Measurements from ENCODE around the gene KAT2B. TPM values are rescaled to one million over a fixed set of nuclear protein-coding genes. Genes with fewer than 3 reads are reported as not detected.
A peak's percentile ranks its signal among the peaks of the same experiment; 100 is the strongest.
"Not testable (repeated sequence)": the region's sequence is repeated elsewhere in the genome, so short reads cannot be mapped to it uniquely, and the experiment has no call there.

KAT2B gene
- total and polyA plus RNA-seq, 9 donors: 13.4 to 22.9 (median 17.2) TPM

DNA sequence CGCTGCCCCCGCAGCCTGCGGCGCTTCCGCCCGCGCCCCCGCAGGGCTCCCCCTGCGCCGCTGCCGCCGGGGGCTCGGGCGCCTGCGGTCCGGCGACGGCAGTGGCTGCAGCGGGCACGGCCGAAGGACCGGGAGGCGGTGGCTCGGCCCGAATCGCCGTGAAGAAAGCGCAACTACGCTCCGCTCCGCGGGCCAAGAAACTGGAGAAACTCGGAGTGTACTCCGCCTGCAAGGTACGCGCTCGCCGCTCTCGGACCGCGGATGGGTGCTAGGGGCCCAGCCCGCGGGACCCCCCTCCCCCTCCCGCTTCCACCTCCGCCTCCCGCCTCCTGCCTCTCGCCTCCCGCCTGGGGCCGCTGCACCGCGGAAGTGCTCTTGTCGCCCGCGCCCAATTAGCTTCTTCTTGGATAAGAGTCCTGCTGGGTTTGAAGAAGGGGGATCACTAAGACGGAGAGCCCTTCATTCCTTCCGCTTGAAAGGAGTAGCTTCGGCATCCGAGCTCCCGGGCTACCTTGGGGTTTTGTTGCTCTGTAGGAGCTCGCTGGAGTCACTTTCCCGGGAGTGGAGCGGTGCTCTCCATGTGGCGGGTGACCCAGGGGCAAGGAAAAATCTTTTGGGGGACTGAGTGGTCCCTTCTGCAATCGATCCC, 426 bp downstream of the KAT2B start:
- Histone ChIP-seq H3K27me3 (ENCODE audit: control insufficient read depth, insufficient read depth, low read length) (no peaks in the 10 kb centered on the region), H3K4me1 (ENCODE audit: control insufficient read depth, insufficient read depth, low read length) (peaks cover 27% of the 10 kb centered on the region), H3K4me3 (ENCODE audit: low read length) (peak overlapping the region; percentile 87), H3K27ac (ENCODE audit: low read length) (peak overlapping the region; percentile 94), H3K9me3 (replicated peaks; ENCODE audit: control insufficient read depth, low read depth, low read length) (no peaks in the 10 kb centered on the region), H3K36me3 (ENCODE audit: control insufficient read depth, insufficient read depth, low read length) (no peaks in the 10 kb centered on the region)
- under 1% methylated on average over 63 of the region's 64 CpGs for whole genome bisulfite sequencing (ENCODE audit: insufficient coverage)
- peak; percentile 90 for DNase-seq

DNA sequence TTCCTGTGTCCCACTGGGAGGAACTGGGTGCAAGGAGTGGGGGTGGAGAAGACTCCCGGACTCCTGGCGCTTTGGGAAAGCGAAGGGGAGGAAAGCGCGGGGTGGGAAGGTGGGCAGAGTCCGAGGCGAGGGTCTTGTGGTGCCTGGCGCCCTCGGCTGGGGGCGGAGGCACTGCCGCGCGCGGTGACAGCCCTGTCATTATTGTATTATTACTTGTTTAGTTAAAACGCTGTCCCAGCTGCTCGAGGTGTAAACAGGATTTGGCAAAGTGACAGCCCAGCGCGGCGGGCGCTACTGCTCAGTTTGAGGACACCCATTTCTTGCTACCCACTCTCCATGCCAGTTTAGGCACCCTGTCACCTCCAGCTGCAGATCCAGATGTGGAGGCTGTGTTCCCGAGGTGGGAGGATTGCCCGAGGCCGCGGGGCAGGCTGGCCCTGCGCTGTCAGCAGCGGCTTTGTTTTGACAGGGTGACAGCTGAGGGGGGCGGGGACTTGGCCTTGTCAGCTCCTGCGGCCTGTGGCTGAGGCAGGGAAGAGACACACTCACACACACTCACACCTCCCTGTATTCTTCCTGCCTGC, 1.0 kb downstream of the KAT2B start:
- peak; percentile 93 for DNase-seq
- WGBS (ENCODE audit: insufficient coverage): 0% methylated on average over 11 of the region's 28 CpGs
- Histone ChIP-seq H3K4me1 (ENCODE audit: control insufficient read depth, insufficient read depth, low read length) (peaks cover 27% of the 10 kb centered on the region), H3K4me3 (ENCODE audit: low read length) (peak overlapping the region; percentile 87), H3K27ac (ENCODE audit: low read length) (peak overlapping the region; percentile 94), H3K36me3 (ENCODE audit: control insufficient read depth, insufficient read depth, low read length) (no peaks in the 10 kb centered on the region), H3K9me3 (replicated peaks; ENCODE audit: control insufficient read depth, low read depth, low read length) (no peaks in the 10 kb centered on the region), H3K27me3 (ENCODE audit: control insufficient read depth, insufficient read depth, low read length) (no peaks in the 10 kb centered on the region)

DNA sequence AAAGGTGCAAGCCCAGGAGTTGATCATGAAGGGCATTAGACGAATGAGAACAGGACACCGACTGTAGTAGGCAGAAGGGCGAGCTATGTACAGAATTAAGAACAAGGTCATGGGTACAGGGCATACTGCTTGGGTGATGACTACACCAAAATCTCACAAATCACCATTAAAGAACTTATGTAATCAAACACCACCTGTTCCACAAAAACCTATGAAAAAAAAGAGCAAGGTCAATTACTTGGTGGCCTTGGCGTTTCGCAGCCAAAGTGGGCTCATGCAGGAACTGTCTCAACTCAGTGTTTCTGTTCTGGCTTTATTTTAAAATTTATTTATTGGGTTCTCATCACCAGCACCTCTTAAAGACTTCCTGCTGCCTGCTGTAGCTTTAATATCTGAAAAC, 2.1 kb downstream of the KAT2B start:
- WGBS (ENCODE audit: insufficient coverage): 71% methylated on average over 1 of the region's 5 CpGs
- H3K9me3 ChIP-seq (replicated peaks; ENCODE audit: control insufficient read depth, low read depth, low read length): no peaks in the 10 kb centered on the region
- no peak for DNase-seq
- H3K36me3 ChIP-seq (ENCODE audit: control insufficient read depth, insufficient read depth, low read length): no peaks in the 10 kb centered on the region
- H3K27me3 ChIP-seq (ENCODE audit: control insufficient read depth, insufficient read depth, low read length): no peaks in the 10 kb centered on the region
- peaks cover 27% of the 10 kb centered on the region for H3K4me1 ChIP-seq (ENCODE audit: control insufficient read depth, insufficient read depth, low read length)
- H3K27ac ChIP-seq (ENCODE audit: low read length): no peak overlapping the region
- no peak overlapping the region for H3K4me3 ChIP-seq (ENCODE audit: low read length)

DNA sequence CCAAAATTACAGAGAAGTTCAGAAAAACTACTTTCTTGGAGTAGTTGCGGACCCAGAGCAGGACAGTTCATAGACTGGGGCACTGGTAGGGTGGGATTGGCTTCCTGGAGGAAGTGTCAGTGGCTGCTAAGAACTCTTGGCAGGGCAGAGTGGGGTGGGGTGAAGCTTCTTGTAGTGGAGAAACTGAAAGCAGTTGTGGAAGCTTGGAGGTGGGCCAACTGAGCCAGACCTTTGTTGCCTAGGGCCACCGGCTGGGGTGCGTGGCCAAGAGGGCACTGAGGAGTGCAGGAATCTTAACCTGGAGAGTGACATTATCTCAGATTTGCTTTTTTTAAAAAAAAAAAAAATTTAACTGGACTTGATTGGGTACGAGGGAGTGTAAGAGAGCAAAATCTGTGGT, 3.1 kb downstream of the KAT2B start:
- peaks cover 32% of the 10 kb centered on the region for H3K4me1 ChIP-seq (ENCODE audit: control insufficient read depth, insufficient read depth, low read length)
- no peaks in the 10 kb centered on the region for H3K27me3 ChIP-seq (ENCODE audit: control insufficient read depth, insufficient read depth, low read length)
- 90% methylated on average over 3 of the region's 4 CpGs for WGBS (ENCODE audit: insufficient coverage)
- peak; percentile 71 for DNase-seq
- no peaks in the 10 kb centered on the region for H3K9me3 ChIP-seq (replicated peaks; ENCODE audit: control insufficient read depth, low read depth, low read length)
- no peak overlapping the region for H3K4me3 ChIP-seq (ENCODE audit: low read length)
- no peaks in the 10 kb centered on the region for H3K36me3 ChIP-seq (ENCODE audit: control insufficient read depth, insufficient read depth, low read length)
- peak overlapping the region; percentile 18 for H3K27ac ChIP-seq (ENCODE audit: low read length)

DNA sequence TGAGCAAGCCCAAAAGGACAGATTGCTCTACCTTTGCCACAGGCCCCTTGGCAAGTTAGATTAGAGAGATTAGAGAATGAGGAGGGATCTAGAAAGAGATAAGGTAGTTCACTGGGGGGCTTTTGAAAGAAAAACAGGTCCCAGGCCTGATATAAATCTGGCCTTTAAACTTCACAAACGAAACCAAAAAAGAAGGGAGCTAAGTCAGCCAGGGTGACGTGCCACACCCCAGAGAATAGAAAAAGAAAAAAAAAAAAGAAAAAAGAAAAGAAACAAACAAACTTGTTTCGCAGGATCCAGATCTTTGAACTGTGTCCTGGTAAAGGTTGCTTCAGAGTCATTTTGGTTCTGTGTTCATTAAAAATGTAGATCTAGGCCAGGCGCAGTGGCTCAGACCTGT, 3.6 kb downstream of the KAT2B start:
- Histone ChIP-seq H3K9me3 (replicated peaks; ENCODE audit: control insufficient read depth, low read depth, low read length) (no peaks in the 10 kb centered on the region), H3K27ac (ENCODE audit: low read length) (peak overlapping the region; percentile 18), H3K36me3 (ENCODE audit: control insufficient read depth, insufficient read depth, low read length) (no peaks in the 10 kb centered on the region), H3K4me3 (ENCODE audit: low read length) (no peak overlapping the region), H3K27me3 (ENCODE audit: control insufficient read depth, insufficient read depth, low read length) (no peaks in the 10 kb centered on the region), H3K4me1 (ENCODE audit: control insufficient read depth, insufficient read depth, low read length) (peaks cover 33% of the 10 kb centered on the region)
- WGBS (ENCODE audit: insufficient coverage): 95% methylated on average over 2 of the region's 4 CpGs
- DNase-seq: no peak

DNA sequence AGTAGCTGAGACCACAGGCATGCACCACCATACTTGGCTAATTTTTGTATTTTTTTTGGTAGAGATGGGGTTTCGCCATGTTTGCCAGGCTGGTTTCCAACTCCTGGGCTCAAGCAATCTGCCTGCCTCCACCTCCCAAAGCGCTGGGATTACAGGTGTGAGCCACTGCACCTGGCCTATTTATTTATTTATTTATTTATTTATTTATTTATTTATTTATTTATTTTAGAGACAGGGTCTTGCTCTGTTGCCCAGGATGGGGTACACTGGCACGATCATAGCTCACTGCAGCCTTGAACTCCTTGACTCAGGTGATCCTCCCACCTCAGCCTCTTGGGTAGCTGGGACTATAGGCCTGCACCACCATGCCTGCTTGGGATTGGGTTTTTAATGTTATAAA, 4.9 kb downstream of the KAT2B start:
- H3K27ac ChIP-seq (ENCODE audit: low read length); DNase-seq; H3K36me3 ChIP-seq (ENCODE audit: control insufficient read depth, insufficient read depth, low read length); H3K27me3 ChIP-seq (ENCODE audit: control insufficient read depth, insufficient read depth, low read length); H3K9me3 ChIP-seq (replicated peaks; ENCODE audit: control insufficient read depth, low read depth, low read length); H3K4me3 ChIP-seq (ENCODE audit: low read length): not testable (repeated sequence)
- no CpG with 5 or more reads among the region's 3 CpGs for WGBS (ENCODE audit: insufficient coverage)
- H3K4me1 ChIP-seq (ENCODE audit: control insufficient read depth, insufficient read depth, low read length): peaks cover 33% of the 10 kb centered on the region

DNA sequence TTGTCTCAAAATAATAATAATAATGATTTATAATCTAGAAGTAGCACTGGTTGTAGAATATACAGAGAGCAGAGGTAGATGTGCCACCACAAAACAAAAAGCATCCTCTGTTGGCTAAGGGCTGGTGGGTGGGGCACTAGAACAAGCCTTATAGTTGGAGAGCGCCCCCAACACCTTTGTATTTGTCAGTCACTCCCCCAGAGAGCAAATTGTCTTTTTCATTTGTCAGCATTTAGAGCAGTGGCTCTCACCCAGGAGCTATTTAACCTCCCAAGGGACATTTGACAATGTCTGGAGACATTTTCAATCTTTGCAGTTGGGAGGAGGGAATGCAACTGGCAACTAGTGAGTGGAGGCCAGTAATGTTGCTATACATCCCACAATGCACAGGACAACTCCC, 6.3 kb downstream of the KAT2B start:
- no peaks in the 10 kb centered on the region for H3K36me3 ChIP-seq (ENCODE audit: control insufficient read depth, insufficient read depth, low read length)
- no peak for DNase-seq
- no peaks in the 10 kb centered on the region for H3K27me3 ChIP-seq (ENCODE audit: control insufficient read depth, insufficient read depth, low read length)
- peaks cover 30% of the 10 kb centered on the region for H3K4me1 ChIP-seq (ENCODE audit: control insufficient read depth, insufficient read depth, low read length)
- no peaks in the 10 kb centered on the region for H3K9me3 ChIP-seq (replicated peaks; ENCODE audit: control insufficient read depth, low read depth, low read length)
- no peak overlapping the region for H3K4me3 ChIP-seq (ENCODE audit: low read length)
- no CpG with 5 or more reads among the region's 1 CpG for WGBS (ENCODE audit: insufficient coverage)
- H3K27ac ChIP-seq (ENCODE audit: low read length): no peak overlapping the region

DNA sequence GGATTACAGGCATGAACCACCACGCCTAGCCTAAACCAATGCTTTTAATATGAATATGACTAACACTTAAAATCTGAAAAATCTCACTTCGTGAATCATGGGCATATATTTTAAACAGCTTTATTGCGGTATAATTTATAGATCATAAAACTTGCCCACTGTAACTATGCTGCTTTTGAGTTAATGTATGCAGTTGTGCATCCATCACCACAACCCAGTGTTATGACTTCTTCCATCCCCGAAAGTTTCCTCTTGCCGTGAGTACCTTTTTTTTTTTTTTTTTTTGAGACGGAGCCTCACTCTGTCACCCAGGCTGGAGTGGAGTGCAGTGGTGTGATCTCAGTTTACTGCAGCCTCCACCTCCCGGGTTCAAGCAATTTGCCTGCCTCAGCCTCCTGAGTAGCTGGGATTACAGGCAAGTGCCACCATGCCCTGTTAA, 7.1 kb downstream of the KAT2B start:
- peak overlapping the region; percentile 85 for H3K27ac ChIP-seq (ENCODE audit: low read length)
- no peak for DNase-seq
- no peak overlapping the region for H3K4me3 ChIP-seq (ENCODE audit: low read length)

DNA sequence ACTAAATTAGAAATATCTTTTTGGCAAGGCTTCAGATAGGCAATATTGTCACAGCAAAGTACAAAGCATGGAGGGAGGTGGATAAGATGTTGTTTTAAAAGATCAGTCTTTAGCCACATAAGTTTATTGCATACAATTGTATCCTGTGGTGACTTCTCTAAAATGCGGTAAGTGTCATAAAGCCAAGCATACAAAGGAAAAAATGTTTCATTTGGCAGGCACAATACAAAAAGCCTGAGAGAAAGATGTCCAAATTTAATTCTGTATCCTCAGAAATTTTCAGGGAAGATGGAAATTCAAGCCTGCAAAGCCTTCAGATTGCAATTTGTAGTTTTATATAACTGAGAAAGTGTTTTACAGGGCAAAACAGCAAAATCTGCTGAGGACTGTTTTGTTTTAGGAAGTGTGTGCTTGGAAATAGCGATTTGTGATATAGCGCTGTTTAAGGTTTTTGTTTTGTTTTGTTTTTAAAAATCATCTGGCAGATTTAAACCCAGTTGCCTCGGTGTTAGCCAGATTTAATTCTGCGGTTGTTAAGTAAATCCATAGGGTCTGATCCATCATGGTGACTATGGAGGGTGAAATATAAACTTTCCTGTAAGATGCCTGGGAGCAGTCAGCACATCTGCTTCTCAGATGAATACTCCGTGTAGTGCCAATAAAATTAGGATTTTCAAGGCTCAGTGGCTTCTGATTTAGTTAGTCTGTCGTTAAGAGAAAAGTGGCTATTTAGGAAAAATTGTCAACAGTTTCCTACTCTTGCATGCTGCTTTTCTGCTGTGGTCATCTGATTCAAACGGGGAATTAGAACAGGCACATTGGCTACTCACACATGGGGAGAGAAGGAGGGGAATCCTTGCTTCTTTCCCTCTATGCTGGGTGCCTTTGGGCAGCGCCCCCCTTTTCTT, 8.0 kb downstream of the KAT2B start:
- Histone ChIP-seq H3K4me3 (ENCODE audit: low read length) (no peak overlapping the region), H3K27ac (ENCODE audit: low read length) (peak overlapping the region; percentile 85), H3K27me3 (ENCODE audit: control insufficient read depth, insufficient read depth, low read length) (no peaks in the 10 kb centered on the region), H3K36me3 (ENCODE audit: control insufficient read depth, insufficient read depth, low read length) (no peaks in the 10 kb centered on the region), H3K4me1 (ENCODE audit: control insufficient read depth, insufficient read depth, low read length) (peaks cover 16% of the 10 kb centered on the region), H3K9me3 (replicated peaks; ENCODE audit: control insufficient read depth, low read depth, low read length) (no peaks in the 10 kb centered on the region)
- peak; percentile 89 for DNase-seq
- 9% methylated on average over 6 of the region's 9 CpGs for WGBS (ENCODE audit: insufficient coverage)

More for the DNA sequence above, 7.1 kb downstream of the KAT2B start:
- Histone ChIP-seq H3K36me3 (ENCODE audit: control insufficient read depth, insufficient read depth, low read length) (no peaks in the 10 kb centered on the region), H3K4me1 (ENCODE audit: control insufficient read depth, insufficient read depth, low read length) (peaks cover 22% of the 10 kb centered on the region), H3K27me3 (ENCODE audit: control insufficient read depth, insufficient read depth, low read length) (no peaks in the 10 kb centered on the region), H3K9me3 (replicated peaks; ENCODE audit: control insufficient read depth, low read depth, low read length) (no peaks in the 10 kb centered on the region)
- WGBS (ENCODE audit: insufficient coverage): no CpG with 5 or more reads among the region's 7 CpGs

DNA sequence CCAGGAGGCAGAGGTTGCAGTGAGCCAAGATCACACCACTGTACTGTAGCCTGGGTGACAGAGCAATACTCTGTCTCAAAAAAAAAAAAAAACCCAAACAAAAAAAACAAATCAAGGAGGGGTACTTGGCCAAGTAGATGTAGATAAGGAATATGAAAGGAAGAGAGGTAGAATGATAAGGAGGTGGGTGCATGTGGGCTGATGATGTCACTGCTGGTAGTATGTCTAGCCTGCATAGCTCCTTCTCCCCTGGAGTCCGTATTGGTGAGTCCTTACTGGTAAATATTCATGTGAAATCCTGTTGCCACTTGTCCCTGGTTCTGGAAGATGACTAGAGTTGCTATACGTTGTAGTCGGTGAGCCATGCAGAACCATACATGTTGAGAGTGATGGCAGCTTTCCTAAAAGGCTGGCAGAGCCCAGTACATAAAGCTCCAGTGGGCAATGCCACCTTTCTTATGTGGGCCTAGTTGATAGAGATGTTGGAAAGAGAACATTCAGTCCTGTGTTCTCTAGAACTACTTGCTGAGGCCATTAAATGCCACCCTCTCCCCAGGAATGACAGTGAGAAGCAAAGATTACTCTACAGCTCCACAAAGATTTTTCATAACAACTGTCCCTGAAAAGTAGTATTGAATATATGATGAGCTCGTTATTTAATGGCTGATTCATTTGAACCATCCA, 11.0 kb downstream of the KAT2B start:
- Histone ChIP-seq H3K27ac (ENCODE audit: low read length) (no peak overlapping the region), H3K4me1 (ENCODE audit: control insufficient read depth, insufficient read depth, low read length) (peaks cover 21% of the 10 kb centered on the region), H3K9me3 (replicated peaks; ENCODE audit: control insufficient read depth, low read depth, low read length) (no peaks in the 10 kb centered on the region), H3K4me3 (ENCODE audit: low read length) (no peak overlapping the region), H3K36me3 (ENCODE audit: control insufficient read depth, insufficient read depth, low read length) (no peaks in the 10 kb centered on the region), H3K27me3 (ENCODE audit: control insufficient read depth, insufficient read depth, low read length) (no peaks in the 10 kb centered on the region)
- WGBS (ENCODE audit: insufficient coverage): 97% methylated on average over 2 of the region's 4 CpGs
- DNase-seq: no peak

Data from muscle of leg (tissue), 11 donors.